ENCODE measurements around the gene WSCD1.

DNA sequence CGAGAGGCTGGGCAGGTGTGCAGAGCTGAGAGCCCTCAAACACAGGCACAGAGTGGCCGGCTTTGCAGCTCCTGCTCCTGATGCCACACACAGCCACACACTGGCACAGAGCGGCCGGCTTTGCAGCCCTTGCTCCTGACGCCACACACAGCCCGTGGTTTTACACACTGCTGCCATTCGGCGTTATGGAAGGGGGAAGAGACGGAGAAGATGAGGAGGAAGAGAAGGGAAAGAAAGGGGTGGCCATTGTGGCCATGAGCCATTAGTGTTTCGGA lies 26.8 kb downstream of the WSCD1 start:
- TF ChIP-seq, protein P1, sequence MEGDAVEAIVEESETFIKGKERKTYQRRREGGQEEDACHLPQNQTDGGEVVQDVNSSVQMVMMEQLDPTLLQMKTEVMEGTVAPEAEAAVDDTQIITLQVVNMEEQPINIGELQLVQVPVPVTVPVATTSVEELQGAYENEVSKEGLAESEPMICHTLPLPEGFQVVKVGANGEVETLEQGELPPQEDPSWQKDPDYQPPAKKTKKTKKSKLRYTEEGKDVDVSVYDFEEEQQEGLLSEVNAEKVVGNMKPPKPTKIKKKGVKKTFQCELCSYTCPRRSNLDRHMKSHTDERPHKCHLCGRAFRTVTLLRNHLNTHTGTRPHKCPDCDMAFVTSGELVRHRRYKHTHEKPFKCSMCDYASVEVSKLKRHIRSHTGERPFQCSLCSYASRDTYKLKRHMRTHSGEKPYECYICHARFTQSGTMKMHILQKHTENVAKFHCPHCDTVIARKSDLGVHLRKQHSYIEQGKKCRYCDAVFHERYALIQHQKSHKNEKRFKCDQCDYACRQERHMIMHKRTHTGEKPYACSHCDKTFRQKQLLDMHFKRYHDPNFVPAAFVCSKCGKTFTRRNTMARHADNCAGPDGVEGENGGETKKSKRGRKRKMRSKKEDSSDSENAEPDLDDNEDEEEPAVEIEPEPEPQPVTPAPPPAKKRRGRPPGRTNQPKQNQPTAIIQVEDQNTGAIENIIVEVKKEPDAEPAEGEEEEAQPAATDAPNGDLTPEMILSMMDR (IDR thresholded peaks at IDR 0.05) = no peak
- TF ChIP-seq POLR2A (IDR thresholded peaks at IDR 0.05) = no peak

All from adrenal gland (tissue), 5 donors.